HG03565 (cell line): ENCODE measurements around the gene MCF2L.

Experiments used
- ATAC-seq: cut with Tn5 transposase; IDR thresholded peaks from one replicate; pipeline ENCODE4 v1.9.1; 2021; ENCODE audit warnings: mild to moderate bottlenecking, moderate library complexity; ENCODE audit not compliant: unreplicated experiment

MCF2L gene

GRCh38 chr13:113140677-113141600 lies 171.9 kb downstream of the MCF2L start:
- ATAC-seq = no peak

- ATAC-seq = no peak
Measured at GRCh38 chr13:113141601-113141970, 172.6 kb downstream of the MCF2L start.

GRCh38 chr13:113142876-113143275 lies 173.9 kb downstream of the MCF2L start:
- no peak for ATAC-seq

GRCh38 chr13:113143466-113144254 lies 174.6 kb downstream of the MCF2L start:
- no peak for ATAC-seq

- no peak for ATAC-seq
Measured at GRCh38 chr13:113144255-113144629, 175.2 kb downstream of the MCF2L start.

- ATAC-seq = no peak
Measured at GRCh38 chr13:113145496-113145895, 176.5 kb downstream of the MCF2L start.

- ATAC-seq = no peak
Measured at GRCh38 chr13:113145911-113146598, 177.0 kb downstream of the MCF2L start.

- ATAC-seq = no peak
Measured at GRCh38 chr13:113146750-113147149, 177.7 kb downstream of the MCF2L start.

- ATAC-seq = no peak
Measured at GRCh38 chr13:113147206-113147605, 178.2 kb downstream of the MCF2L start.

- no peak for ATAC-seq
Measured at GRCh38 chr13:113148407-113148806, 179.4 kb downstream of the MCF2L start.

GRCh38 chr13:113148940-113149503 lies 180.0 kb downstream of the MCF2L start:
- no peak for ATAC-seq
